Gastroesophageal sphincter (tissue), 2 donors: ENCODE results near the gene TSHZ2.

Experiments used
- POLR2A ChIP-seq, 2 donors: fragments of 450-650 bp; IDR thresholded peaks; one replicate each; pipeline ENCODE4 v1.6.1; 2017; ENCODE audit warnings: antibody characterized with exemption in 2 of 2, mild to moderate bottlenecking in 2 of 2, moderate library complexity in 1 of 2
- POLR2AphosphoS5 ChIP-seq: sonication (generic); formaldehyde crosslinking; IDR thresholded peaks from one replicate; pipeline ENCODE4 v1.6.1; 2017; ENCODE audit warnings: antibody characterized with exemption

DNA sequence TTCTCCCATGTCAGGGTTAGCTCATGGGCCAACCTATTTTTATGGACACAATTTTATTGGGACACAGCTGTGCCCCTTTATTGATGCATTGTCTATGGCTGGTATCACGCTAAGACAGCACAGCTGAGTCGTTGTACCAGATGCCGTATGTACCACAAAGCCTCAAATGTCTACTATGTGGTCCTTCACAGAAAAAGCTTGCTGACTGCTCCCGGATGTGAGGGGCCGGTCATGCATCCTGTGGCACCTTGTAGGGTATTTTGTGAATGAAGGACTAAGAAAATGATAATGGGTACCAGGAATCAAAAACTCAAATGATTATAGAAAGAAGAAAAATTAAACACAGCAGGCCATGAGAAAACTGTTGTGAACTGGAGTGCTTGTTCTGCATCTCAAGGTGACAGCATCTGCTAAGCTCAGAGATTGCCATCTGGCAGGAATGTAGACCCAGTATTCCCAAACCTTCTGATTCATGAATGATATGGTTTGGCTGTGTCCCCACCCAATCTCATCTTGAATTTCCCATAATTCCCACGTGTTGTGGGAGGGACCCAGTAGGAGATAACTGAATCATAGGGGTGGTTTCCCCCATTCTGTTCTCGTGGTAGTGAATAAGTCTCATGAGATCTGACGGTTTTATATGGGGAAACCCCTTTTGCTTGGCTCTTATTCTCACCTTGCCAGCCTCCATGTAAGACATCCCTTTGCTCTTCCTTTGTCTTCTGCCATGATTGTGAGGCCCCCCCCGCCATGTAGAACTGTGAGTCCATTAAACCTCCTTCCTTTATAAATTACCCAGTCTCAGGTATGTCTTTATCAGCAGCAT is 248.5 kb downstream of the TSHZ2 start:
- TF ChIP-seq POLR2AphosphoS5 (no peak), POLR2A (IDR thresholded peaks at IDR 0.05) (no peak)
